ENCODE data around the gene PLEKHN1.
"Not testable (repeated sequence)": the region's sequence is repeated elsewhere in the genome, so short reads cannot be mapped to it uniquely, and the experiment has no call there.

PLEKHN1 gene

GRCh38 chr1:981491-981954 is 15.2 kb downstream of the PLEKHN1 start:
- FAIRE-seq, result no peak
- no peak for TF ChIP-seq PAX5 (IDR thresholded peaks at IDR 0.05; ENCODE audit: insufficient read depth, low read length, severe bottlenecking)
- TF ChIP-seq POLR2AphosphoS5 (IDR thresholded peaks at IDR 0.05; ENCODE audit: low read depth, low read length), result no peak
- no peak for TF ChIP-seq SPI1 (IDR thresholded peaks at IDR 0.05; ENCODE audit: low read depth, low read length)
- TF ChIP-seq TAF1 (IDR thresholded peaks at IDR 0.05; ENCODE audit: low read depth, low read length), result no peak
- TF ChIP-seq POLR2A (IDR thresholded peaks at IDR 0.05; ENCODE audit: low read depth, low read length), result no peak
- TF ChIP-seq POU2F2 (IDR thresholded peaks at IDR 0.05; ENCODE audit: low read depth, low read length), result no peak
- DNase-seq (ENCODE audit: insufficient read length, low spot score), result no peak

GRCh38 chr1:981955-982558 is 15.8 kb downstream of the PLEKHN1 start, which contains the start of gene PERM1:
Gene PERM1, minus strand, starts transcription at chr1:982093. Its CDS starts 1,064 bp downstream, at chr1:981029.
- TF ChIP-seq POLR2AphosphoS5 (IDR thresholded peaks at IDR 0.05; ENCODE audit: low read depth, low read length) (no peak), SPI1 (IDR thresholded peaks at IDR 0.05; ENCODE audit: low read depth, low read length) (no peak), POU2F2 (IDR thresholded peaks at IDR 0.05; ENCODE audit: low read depth, low read length) (no peak), PAX5 (IDR thresholded peaks at IDR 0.05; ENCODE audit: insufficient read depth, low read length, severe bottlenecking) (no peak), POLR2A (IDR thresholded peaks at IDR 0.05; ENCODE audit: low read depth, low read length) (no peak), TAF1 (IDR thresholded peaks at IDR 0.05; ENCODE audit: low read depth, low read length) (no peak)
- no peak for DNase-seq (ENCODE audit: insufficient read length, low spot score)
- no peak for FAIRE-seq

GRCh38 chr1:982765-983436 is 16.6 kb downstream of the PLEKHN1 start:
- DNase-seq (ENCODE audit: insufficient read length, low spot score), result no peak
- TF ChIP-seq POU2F2 (IDR thresholded peaks at IDR 0.05; ENCODE audit: low read depth, low read length) (no peak), POLR2AphosphoS5 (IDR thresholded peaks at IDR 0.05; ENCODE audit: low read depth, low read length) (no peak), SPI1 (IDR thresholded peaks at IDR 0.05; ENCODE audit: low read depth, low read length) (no peak), POLR2A (IDR thresholded peaks at IDR 0.05; ENCODE audit: low read depth, low read length) (no peak), TAF1 (IDR thresholded peaks at IDR 0.05; ENCODE audit: low read depth, low read length) (no peak), PAX5 (IDR thresholded peaks at IDR 0.05; ENCODE audit: insufficient read depth, low read length, severe bottlenecking) (no peak)
- FAIRE-seq, result no peak

- FAIRE-seq (peak; percentile 93), DNase-seq (ENCODE audit: insufficient read length, low spot score) (peak; percentile 91)
- TF ChIP-seq TAF1 (IDR thresholded peaks at IDR 0.05; ENCODE audit: low read depth, low read length) (no peak), POLR2AphosphoS5 (IDR thresholded peaks at IDR 0.05; ENCODE audit: low read depth, low read length) (no peak), PAX5 (IDR thresholded peaks at IDR 0.05; ENCODE audit: insufficient read depth, low read length, severe bottlenecking) (no peak), POU2F2 (IDR thresholded peaks at IDR 0.05; ENCODE audit: low read depth, low read length) (no peak), POLR2A (IDR thresholded peaks at IDR 0.05; ENCODE audit: low read depth, low read length) (no peak), SPI1 (IDR thresholded peaks at IDR 0.05; ENCODE audit: low read depth, low read length) (no peak)
Observed at GRCh38 chr1:983798-984475, 17.7 kb downstream of the PLEKHN1 start.

- TF ChIP-seq PAX5 (IDR thresholded peaks at IDR 0.05; ENCODE audit: insufficient read depth, low read length, severe bottlenecking) (no peak), TAF1 (IDR thresholded peaks at IDR 0.05; ENCODE audit: low read depth, low read length) (no peak), POLR2A (IDR thresholded peaks at IDR 0.05; ENCODE audit: low read depth, low read length) (no peak), POLR2AphosphoS5 (IDR thresholded peaks at IDR 0.05; ENCODE audit: low read depth, low read length) (no peak), SPI1 (IDR thresholded peaks at IDR 0.05; ENCODE audit: low read depth, low read length) (no peak), POU2F2 (IDR thresholded peaks at IDR 0.05; ENCODE audit: low read depth, low read length) (no peak)
- FAIRE-seq (no peak), DNase-seq (ENCODE audit: insufficient read length, low spot score) (no peak)
Observed at GRCh38 chr1:984476-984814, 18.2 kb downstream of the PLEKHN1 start.

GRCh38 chr1:985126-985525 is 18.8 kb downstream of the PLEKHN1 start:
- DNase-seq (ENCODE audit: insufficient read length, low spot score) (no peak), FAIRE-seq (no peak)
- no peak for TF ChIP-seq POLR2AphosphoS5 (IDR thresholded peaks at IDR 0.05; ENCODE audit: low read depth, low read length)
- TF ChIP-seq SPI1 (IDR thresholded peaks at IDR 0.05; ENCODE audit: low read depth, low read length), result no peak
- no peak for TF ChIP-seq TAF1 (IDR thresholded peaks at IDR 0.05; ENCODE audit: low read depth, low read length)
- TF ChIP-seq POLR2A (IDR thresholded peaks at IDR 0.05; ENCODE audit: low read depth, low read length), result no peak
- TF ChIP-seq POU2F2 (IDR thresholded peaks at IDR 0.05; ENCODE audit: low read depth, low read length), result no peak
- TF ChIP-seq PAX5 (IDR thresholded peaks at IDR 0.05; ENCODE audit: insufficient read depth, low read length, severe bottlenecking), result no peak

- DNase-seq (ENCODE audit: insufficient read length, low spot score); FAIRE-seq: not testable (repeated sequence)
Observed at GRCh38 chr1:988061-988460, 21.8 kb downstream of the PLEKHN1 start.

- FAIRE-seq; DNase-seq (ENCODE audit: insufficient read length, low spot score): not testable (repeated sequence)
Observed at GRCh38 chr1:991275-991674, 25.0 kb downstream of the PLEKHN1 start.

GRCh38 chr1:991895-992294 is 25.6 kb downstream of the PLEKHN1 start:
- no peak for DNase-seq (ENCODE audit: insufficient read length, low spot score)
- TF ChIP-seq TAF1 (IDR thresholded peaks at IDR 0.05; ENCODE audit: low read depth, low read length), result no peak
- no peak for TF ChIP-seq POLR2A (IDR thresholded peaks at IDR 0.05; ENCODE audit: low read depth, low read length)
- no peak for TF ChIP-seq POU2F2 (IDR thresholded peaks at IDR 0.05; ENCODE audit: low read depth, low read length)
- no peak for TF ChIP-seq PAX5 (IDR thresholded peaks at IDR 0.05; ENCODE audit: insufficient read depth, low read length, severe bottlenecking)
- TF ChIP-seq SPI1 (IDR thresholded peaks at IDR 0.05; ENCODE audit: low read depth, low read length), result no peak
- no peak for TF ChIP-seq POLR2AphosphoS5 (IDR thresholded peaks at IDR 0.05; ENCODE audit: low read depth, low read length)
- no peak for FAIRE-seq

- FAIRE-seq (no peak), DNase-seq (ENCODE audit: insufficient read length, low spot score) (no peak)
- TF ChIP-seq POU2F2 (IDR thresholded peaks at IDR 0.05; ENCODE audit: low read depth, low read length) (no peak), PAX5 (IDR thresholded peaks at IDR 0.05; ENCODE audit: insufficient read depth, low read length, severe bottlenecking) (no peak)
Observed at GRCh38 chr1:992362-992761, 26.1 kb downstream of the PLEKHN1 start.
